Activated CD8-positive, alpha-beta T cell treated with anti-CD3 and anti-CD28 coated beads for 36 hours (primary cell): ENCODE measurements around the gene GHRHR. TPM values are rescaled to one million over a fixed set of nuclear protein-coding genes. Genes with fewer than 3 reads are reported as not detected.

ENCODE experiments used
- ATAC-seq: fragments of 200-7000 bp; cut with Tn5 transposase; one replicate; pipeline ENCODE4 v1.10.0; 2021; ENCODE audit warnings: mild to moderate bottlenecking, moderate library complexity
- CTCF ChIA-PET: fragments of 350-600 bp; sonication (Branson Sonifier 250); formaldehyde crosslinking; loops from one replicate; lab custom pipeline; 2021; ENCODE audit warnings: antibody characterized with exemption; lab: Charles Lee
- POLR2A ChIA-PET: fragments of 350-600 bp; sonication (Branson Sonifier 250); formaldehyde crosslinking; loops from one replicate; lab custom pipeline; 2021; ENCODE audit warnings: antibody characterized with exemption; lab: Charles Lee
- DNase-seq: peaks from one replicate; pipeline ENCODE4 v3.0.0-alpha.2; 2020
- H3K27ac Mint-ChIP-seq: one replicate; pipeline ENCODE4 v1.8.0; 2021; ENCODE audit warnings: mild to moderate bottlenecking, mixed read lengths
- H3K27me3 Mint-ChIP-seq: one replicate; pipeline ENCODE4 v1.8.0; 2021; ENCODE audit warnings: mixed read lengths
- H3K36me3 Mint-ChIP-seq: one replicate; pipeline ENCODE4 v1.8.0; 2021; ENCODE audit warnings: low read depth, mixed read lengths
- H3K4me1 Mint-ChIP-seq: one replicate; pipeline ENCODE4 v1.8.0; 2021; ENCODE audit warnings: low read depth, mixed read lengths
- H3K4me3 Mint-ChIP-seq: one replicate; pipeline ENCODE4 v1.8.0; 2021; ENCODE audit warnings: mild to moderate bottlenecking, moderate library complexity, mixed read lengths
- H3K9me3 Mint-ChIP-seq: one replicate; pipeline ENCODE4 v1.8.0; 2021; ENCODE audit warnings: mixed read lengths
- intact Hi-C: fragments of 100-400 bp; cut with micrococcal nuclease; formaldehyde crosslinking; loops from one replicate; pipeline ENCODE4 v1.10.0; 2022
- total RNA-seq, 2 experiments: library from RNA; stranded (reverse); gene quantifications; one replicate each; pipeline ENCODE4 v1.2.3, GENCODE V29; 2021
- TF ChIP-seq, protein P1 (sequence below): fragments of 200-600 bp; IDR thresholded peaks from one replicate; pipeline ENCODE4 v1.8.0; 2022; ENCODE audit warnings: antibody characterized with exemption, mild to moderate bottlenecking

Gene GHRHR
- total RNA-seq, 2 experiments from 2014 or later: not detected

DNA sequence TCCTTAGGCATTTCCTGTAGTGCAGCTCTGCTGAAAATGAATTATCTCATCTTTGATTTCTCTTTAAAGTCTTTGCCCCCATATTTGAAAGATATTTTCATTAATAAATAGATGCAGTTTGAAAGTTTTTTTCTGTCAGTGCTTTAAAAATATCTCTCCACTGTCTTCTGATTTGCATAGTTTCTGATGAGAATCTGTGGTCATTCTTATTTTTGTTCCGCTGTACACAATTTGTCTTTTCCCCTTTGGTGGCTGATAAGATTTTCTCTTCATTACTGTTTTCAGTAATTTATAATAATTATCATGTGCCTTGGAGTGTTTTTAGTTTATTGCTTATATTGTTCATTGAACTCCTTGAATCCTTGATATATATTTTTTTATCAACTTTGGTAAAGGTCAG is 7.0 kb upstream of the GHRHR start:
- no peaks in the 10 kb centered on the region for H3K9me3 Mint-ChIP-seq
- no peak overlapping the region for H3K4me3 Mint-ChIP-seq
- ATAC-seq (no peak), DNase-seq (no peak)
- TF ChIP-seq, protein P1, sequence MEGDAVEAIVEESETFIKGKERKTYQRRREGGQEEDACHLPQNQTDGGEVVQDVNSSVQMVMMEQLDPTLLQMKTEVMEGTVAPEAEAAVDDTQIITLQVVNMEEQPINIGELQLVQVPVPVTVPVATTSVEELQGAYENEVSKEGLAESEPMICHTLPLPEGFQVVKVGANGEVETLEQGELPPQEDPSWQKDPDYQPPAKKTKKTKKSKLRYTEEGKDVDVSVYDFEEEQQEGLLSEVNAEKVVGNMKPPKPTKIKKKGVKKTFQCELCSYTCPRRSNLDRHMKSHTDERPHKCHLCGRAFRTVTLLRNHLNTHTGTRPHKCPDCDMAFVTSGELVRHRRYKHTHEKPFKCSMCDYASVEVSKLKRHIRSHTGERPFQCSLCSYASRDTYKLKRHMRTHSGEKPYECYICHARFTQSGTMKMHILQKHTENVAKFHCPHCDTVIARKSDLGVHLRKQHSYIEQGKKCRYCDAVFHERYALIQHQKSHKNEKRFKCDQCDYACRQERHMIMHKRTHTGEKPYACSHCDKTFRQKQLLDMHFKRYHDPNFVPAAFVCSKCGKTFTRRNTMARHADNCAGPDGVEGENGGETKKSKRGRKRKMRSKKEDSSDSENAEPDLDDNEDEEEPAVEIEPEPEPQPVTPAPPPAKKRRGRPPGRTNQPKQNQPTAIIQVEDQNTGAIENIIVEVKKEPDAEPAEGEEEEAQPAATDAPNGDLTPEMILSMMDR: no peak
- H3K27ac Mint-ChIP-seq: no peak overlapping the region
- intact Hi-C loops: no loop called here
- POLR2A ChIA-PET: no interaction called here
- no peaks in the 10 kb centered on the region for H3K4me1 Mint-ChIP-seq
- peaks cover 13% of the 10 kb centered on the region for H3K27me3 Mint-ChIP-seq
- CTCF ChIA-PET: interaction anchor here (0.9 to 3.4 kb wide), 2 partner anchors 18 to 166 kb away, joined by 3 to 14 read pairs; no protein-coding TSS in a partner anchor
- no peaks in the 10 kb centered on the region for H3K36me3 Mint-ChIP-seq

DNA sequence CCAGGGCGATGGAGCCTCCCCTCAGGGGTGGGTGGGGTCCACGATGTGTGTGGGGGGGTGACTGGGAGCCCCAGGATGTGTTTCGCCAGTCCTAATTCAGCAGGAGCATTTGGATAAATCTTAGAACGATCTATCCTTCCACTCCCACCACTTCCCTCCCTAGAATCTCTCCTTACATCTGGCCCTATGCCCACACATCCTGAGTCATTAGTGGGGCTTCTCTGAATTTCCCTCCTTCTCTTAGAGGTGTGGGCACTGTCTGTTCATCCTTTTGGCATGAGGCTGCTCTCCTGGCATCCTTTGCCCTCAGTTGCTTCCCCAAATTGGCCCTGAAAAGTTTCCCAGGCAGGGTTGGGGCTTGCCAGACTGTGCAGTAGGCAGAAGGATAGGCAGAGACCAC is 1.6 kb downstream of the GHRHR start:
- Mint-ChIP-seq H3K27ac (no peak overlapping the region), H3K36me3 (no peaks in the 10 kb centered on the region), H3K4me3 (no peak overlapping the region), H3K4me1 (no peaks in the 10 kb centered on the region), H3K27me3 (peaks cover 8% of the 10 kb centered on the region), H3K9me3 (no peaks in the 10 kb centered on the region)
- POLR2A ChIA-PET: no interaction called here
- TF ChIP-seq, protein P1: no peak
- no peak for DNase-seq
- CTCF ChIA-PET: interaction anchor here (0.7 kb wide), 1 partner anchor 26 kb away, joined by 3 read pairs; no protein-coding TSS in a partner anchor
- intact Hi-C loops: no loop called here
- ATAC-seq: no peak

DNA sequence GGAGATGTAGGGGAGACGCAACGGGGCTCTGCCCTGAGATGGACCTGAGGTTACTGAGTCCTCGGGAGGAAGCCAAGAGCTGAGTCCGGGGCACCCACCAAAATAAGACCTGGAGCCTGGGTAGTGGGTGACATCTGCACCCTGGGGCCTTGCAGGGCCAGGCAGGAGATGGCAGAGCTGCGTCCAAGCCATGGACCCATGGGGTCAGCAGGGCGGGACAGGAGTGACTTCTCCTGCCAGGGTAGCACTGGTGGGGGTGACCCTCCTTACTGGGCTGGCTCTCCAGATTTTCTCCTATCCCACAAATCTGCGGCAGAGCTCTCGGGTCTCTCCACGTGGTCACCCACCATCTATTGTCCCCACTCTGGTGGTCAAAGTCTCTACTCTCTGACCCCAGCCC is 2.1 kb downstream of the GHRHR start:
- Mint-ChIP-seq H3K4me1 (no peaks in the 10 kb centered on the region), H3K27ac (no peak overlapping the region), H3K4me3 (no peak overlapping the region), H3K9me3 (no peaks in the 10 kb centered on the region), H3K36me3 (no peaks in the 10 kb centered on the region), H3K27me3 (peaks cover 8% of the 10 kb centered on the region)
- no peak for ATAC-seq
- TF ChIP-seq, protein P1: no peak
- intact Hi-C loops: no loop called here
- no peak for DNase-seq
- CTCF ChIA-PET: interaction anchor here (1.8 kb wide), 1 partner anchor 27 kb away, joined by 5 read pairs; no protein-coding TSS in a partner anchor
- POLR2A ChIA-PET: no interaction called here

DNA sequence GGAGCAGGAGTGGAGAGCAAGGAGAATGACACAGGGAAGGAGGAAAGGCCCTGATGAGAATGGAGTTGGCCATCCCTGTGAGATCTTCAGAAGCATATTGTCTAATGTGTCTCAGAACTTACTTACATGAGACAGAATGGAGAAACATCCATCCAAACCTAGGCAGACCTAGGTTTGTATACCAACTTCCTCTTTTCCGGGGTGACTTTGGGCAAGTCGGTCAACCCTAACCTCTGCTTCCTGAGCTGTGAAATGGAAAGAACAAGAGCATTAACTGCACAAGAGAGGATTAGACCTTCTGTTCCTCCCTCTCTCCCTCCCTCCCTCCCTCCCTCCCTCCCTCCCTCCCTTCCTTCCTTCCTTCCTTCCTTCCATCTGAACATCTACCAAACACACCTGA is 4.5 kb downstream of the GHRHR start:
- POLR2A ChIA-PET: no interaction called here
- TF ChIP-seq, protein P1: no peak
- Mint-ChIP-seq H3K4me1 (no peaks in the 10 kb centered on the region), H3K9me3 (no peaks in the 10 kb centered on the region), H3K27ac (no peak overlapping the region), H3K4me3 (no peak overlapping the region), H3K27me3 (peaks cover 18% of the 10 kb centered on the region), H3K36me3 (no peaks in the 10 kb centered on the region)
- ATAC-seq: no peak
- DNase-seq: no peak
- CTCF ChIA-PET: interaction anchor here (0.8 to 2.0 kb wide), 2 partner anchors 29 to 166 kb away, joined by 3 to 4 read pairs; no protein-coding TSS in a partner anchor
- intact Hi-C loops: no loop called here

DNA sequence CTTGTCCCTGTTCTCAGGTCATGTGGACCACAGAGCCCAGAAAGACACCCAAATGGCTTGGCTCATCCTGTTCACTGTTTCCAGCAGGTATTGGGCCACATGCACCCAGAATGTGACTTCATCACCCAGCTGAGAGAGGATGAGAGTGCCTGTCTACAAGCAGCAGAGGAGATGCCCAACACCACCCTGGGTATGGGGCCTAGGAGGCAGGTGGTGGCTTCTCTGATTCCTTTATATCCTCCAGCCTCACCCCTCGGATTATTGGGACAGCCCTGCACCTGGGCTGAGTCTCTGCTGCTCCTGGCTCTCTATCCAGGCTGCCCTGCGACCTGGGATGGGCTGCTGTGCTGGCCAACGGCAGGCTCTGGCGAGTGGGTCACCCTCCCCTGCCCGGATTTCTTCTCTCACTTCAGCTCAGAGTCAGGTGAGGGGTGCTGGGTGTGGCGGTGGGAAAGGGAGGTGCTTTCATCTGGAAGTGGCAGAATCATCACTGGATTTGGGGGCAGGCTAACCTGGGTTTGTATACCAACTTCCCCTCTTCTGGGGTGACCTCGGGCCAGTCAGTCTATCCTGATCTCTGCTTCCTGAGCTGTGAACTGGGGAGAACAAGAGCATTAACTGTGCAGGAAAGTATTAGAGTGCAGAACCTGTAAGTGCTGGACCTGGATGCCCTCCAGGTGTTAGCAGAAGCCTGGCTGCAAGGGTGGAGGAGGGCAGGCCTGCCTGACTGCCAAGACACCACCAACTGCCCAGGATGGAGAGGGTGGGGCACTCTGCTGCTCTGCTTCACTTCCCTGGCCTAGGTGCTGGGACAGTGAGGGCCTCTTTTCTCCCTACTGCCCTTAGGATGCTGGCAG is 5.2 kb downstream of the GHRHR start:
- no peaks in the 10 kb centered on the region for H3K4me1 Mint-ChIP-seq
- ChIA-PET POLR2A (no interaction called here), CTCF (interaction anchor here (2.0 to 6.8 kb wide), 2 partner anchors 15 to 30 kb away, joined by 4 to 33 read pairs; no protein-coding TSS in a partner anchor)
- no peak overlapping the region for H3K27ac Mint-ChIP-seq
- no peaks in the 10 kb centered on the region for H3K9me3 Mint-ChIP-seq
- intact Hi-C loops: no loop called here
- no peak for ATAC-seq
- no peak overlapping the region for H3K4me3 Mint-ChIP-seq
- TF ChIP-seq, protein P1: no peak
- peaks cover 18% of the 10 kb centered on the region for H3K27me3 Mint-ChIP-seq
- H3K36me3 Mint-ChIP-seq: no peaks in the 10 kb centered on the region
- no peak for DNase-seq
